OCI-LY3 (cell line): ENCODE data around the gene MGRN1.

ENCODE experiments used
- H2AFZ ChIP-seq: fragments of 200-600, 300-600 bp; shearing (Covaris generic); 2 replicates; pipeline ENCODE4 v1.6.0; 2014; ENCODE audit warnings: antibody characterized with exemption, low read depth, low read length
- H3K27ac ChIP-seq: fragments of 200-600, 300-600 bp; sonication (generic); 2 replicates; pipeline ENCODE4 v1.5.1; 2014; ENCODE audit warnings: mild to moderate bottlenecking, low read length, moderate library complexity, mixed read lengths
- H3K27me3 ChIP-seq: fragments of 200-600, 300-600 bp; sonication (generic); 2 replicates; pipeline ENCODE4 v1.6.1; 2014; ENCODE audit warnings: low read depth, low read length, mixed read lengths
- H3K36me3 ChIP-seq: fragments of 200-600, 300-600 bp; sonication (generic); replicated peaks from 2 replicates; pipeline ENCODE3; 2014; ENCODE audit warnings: low read depth, low read length, mixed read lengths
- H3K4me1 ChIP-seq: fragments of 300-600, 200-600 bp; sonication (generic); 2 replicates; pipeline ENCODE4 v1.6.1; 2014; ENCODE audit warnings: low read length, mixed read lengths
- H3K4me2 ChIP-seq: fragments of 200-600, 300-600 bp; sonication (generic); 2 replicates; pipeline ENCODE4 v1.6.1; 2014; ENCODE audit warnings: low read length, mixed read lengths
- H3K4me3 ChIP-seq: fragments of 300-600, 200-600 bp; sonication (generic); 2 replicates; pipeline ENCODE4 v1.5.1; 2014; ENCODE audit warnings: antibody characterized with exemption, mild to moderate bottlenecking, low read length, moderate library complexity
- H3K79me2 ChIP-seq: fragments of 300-600, 200-600 bp; shearing (Covaris generic); 2 replicates; pipeline ENCODE4 v1.6.1; 2014; ENCODE audit warnings: mild to moderate bottlenecking, low read length, mixed read lengths
- H3K9ac ChIP-seq: fragments of 300-600, 200-600 bp; shearing (Covaris generic); 2 replicates; pipeline ENCODE4 v1.6.0; 2014; ENCODE audit warnings: mild to moderate bottlenecking, low read length, moderate library complexity
- H3K9me3 ChIP-seq: fragments of 200-600, 300-600 bp; shearing (Covaris generic); 2 replicates; pipeline ENCODE4 v1.6.1; 2014; ENCODE audit warnings: low read length, mixed read lengths; ENCODE audit not compliant: insufficient read depth
- H4K20me1 ChIP-seq: fragments of 200-600, 300-600 bp; sonication (generic); 2 replicates; pipeline ENCODE4 v1.6.1; 2016; ENCODE audit warnings: low read length, mixed read lengths; ENCODE audit not compliant: insufficient read depth
- EZH2phosphoT487 ChIP-seq: fragments of 200-600 bp; shearing (Covaris generic); IDR thresholded peaks from 2 replicates; pipeline ENCODE4 v1.6.1; 2018; ENCODE audit warnings: antibody characterized with exemption, mixed run types, low read depth
- TF ChIP-seq, protein P1 (sequence below): fragments of 200-600, 300-600 bp; sonication (generic); IDR thresholded peaks from 2 replicates; pipeline ENCODE4 v1.5.1; 2014; ENCODE audit warnings: antibody characterized with exemption, low read length, low read depth

MGRN1 gene

DNA sequence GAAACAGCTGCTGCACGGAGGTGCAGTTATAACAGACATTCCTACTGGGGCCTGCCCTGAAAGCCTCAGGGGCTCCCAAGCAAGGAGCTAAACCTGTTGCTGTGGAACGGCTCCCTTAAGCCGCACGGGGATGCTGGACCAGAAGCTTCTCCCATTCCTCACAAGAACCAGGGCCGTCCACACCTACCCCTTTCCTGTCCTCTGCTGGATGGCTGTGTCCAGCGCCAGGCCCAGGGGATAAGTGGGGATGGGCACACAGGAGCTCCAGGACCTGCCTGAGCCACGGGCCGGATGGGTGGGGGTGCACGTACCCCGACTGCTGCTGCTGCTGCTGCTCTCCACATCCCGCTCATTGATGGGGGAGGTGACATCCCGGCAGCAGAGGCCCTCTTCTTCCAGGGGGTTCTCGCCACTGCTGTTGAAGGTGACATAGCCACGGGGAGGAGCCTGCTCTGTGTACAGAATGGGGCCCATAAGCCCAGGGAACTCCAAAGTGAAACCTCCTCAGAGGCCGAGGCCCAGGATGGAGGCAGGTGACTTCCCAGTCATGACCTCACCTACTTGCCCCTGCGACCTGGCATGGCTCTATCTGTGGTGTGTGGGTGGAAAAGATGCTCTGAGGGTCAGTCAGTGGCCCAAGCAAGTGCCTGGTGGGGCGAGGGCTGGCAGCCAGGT is 77.3 kb downstream of the MGRN1 start:
- Histone ChIP-seq H4K20me1 (no peaks in the 10 kb centered on the region), H3K79me2 (no peaks in the 10 kb centered on the region), H3K27ac (no peak overlapping the region), H3K4me2 (no peak overlapping the region), H3K9me3 (no peaks in the 10 kb centered on the region), H3K4me1 (no peaks in the 10 kb centered on the region), H3K4me3 (no peak overlapping the region), H3K27me3 (no peaks in the 10 kb centered on the region), H2AFZ (no peak overlapping the region), H3K9ac (no peak overlapping the region), H3K36me3 (peaks cover 13% of the 10 kb centered on the region)
- TF ChIP-seq EZH2phosphoT487, result no peak
- TF ChIP-seq, protein P1, sequence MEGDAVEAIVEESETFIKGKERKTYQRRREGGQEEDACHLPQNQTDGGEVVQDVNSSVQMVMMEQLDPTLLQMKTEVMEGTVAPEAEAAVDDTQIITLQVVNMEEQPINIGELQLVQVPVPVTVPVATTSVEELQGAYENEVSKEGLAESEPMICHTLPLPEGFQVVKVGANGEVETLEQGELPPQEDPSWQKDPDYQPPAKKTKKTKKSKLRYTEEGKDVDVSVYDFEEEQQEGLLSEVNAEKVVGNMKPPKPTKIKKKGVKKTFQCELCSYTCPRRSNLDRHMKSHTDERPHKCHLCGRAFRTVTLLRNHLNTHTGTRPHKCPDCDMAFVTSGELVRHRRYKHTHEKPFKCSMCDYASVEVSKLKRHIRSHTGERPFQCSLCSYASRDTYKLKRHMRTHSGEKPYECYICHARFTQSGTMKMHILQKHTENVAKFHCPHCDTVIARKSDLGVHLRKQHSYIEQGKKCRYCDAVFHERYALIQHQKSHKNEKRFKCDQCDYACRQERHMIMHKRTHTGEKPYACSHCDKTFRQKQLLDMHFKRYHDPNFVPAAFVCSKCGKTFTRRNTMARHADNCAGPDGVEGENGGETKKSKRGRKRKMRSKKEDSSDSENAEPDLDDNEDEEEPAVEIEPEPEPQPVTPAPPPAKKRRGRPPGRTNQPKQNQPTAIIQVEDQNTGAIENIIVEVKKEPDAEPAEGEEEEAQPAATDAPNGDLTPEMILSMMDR, result no peak

DNA sequence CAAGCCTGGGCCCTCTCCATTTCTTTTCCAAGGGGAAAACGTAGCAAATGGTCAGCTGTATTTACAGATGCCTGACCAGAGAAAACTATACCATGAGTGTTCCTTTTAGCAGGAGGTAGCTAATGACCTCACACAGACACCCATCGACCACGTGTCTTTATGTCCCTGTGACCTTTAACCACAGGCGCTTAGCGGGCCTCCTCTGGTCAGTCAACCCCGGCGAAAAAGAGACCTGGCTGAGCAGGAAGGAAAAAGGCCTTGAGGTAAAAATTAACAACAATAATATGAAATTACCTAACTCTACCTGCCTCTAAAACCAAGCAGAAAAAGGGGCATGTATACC is 77.8 kb downstream of the MGRN1 start:
- Histone ChIP-seq H3K4me1 (no peaks in the 10 kb centered on the region), H3K79me2 (no peaks in the 10 kb centered on the region), H3K4me3 (no peak overlapping the region), H3K36me3 (peaks cover 12% of the 10 kb centered on the region), H3K27ac (no peak overlapping the region), H3K9ac (no peak overlapping the region), H2AFZ (no peak overlapping the region), H3K9me3 (no peaks in the 10 kb centered on the region), H4K20me1 (no peaks in the 10 kb centered on the region), H3K4me2 (no peak overlapping the region), H3K27me3 (no peaks in the 10 kb centered on the region)
- TF ChIP-seq EZH2phosphoT487, result no peak
- TF ChIP-seq, protein P1, result no peak

DNA sequence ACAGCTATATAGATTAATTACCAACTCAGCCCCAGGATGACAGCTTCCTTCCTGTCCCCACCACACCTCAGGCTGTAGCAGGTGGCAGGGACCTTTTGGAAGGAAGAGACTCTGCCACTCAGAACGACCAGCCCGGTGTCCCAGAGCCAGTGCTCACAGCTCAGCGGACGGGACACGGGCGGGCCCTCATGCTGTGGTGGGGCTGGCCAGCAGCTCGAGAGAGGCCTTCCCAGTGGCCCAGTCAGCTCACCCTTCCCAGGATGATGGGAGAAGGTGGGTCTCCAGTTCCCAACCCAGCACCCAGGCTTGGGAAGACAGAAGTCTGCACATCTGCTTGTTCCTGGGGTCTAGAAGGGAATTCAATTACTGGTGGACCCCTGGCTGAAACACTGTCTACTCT is 79.3 kb downstream of the MGRN1 start:
- H3K9me3 ChIP-seq, result no peaks in the 10 kb centered on the region
- H3K79me2 ChIP-seq, result no peaks in the 10 kb centered on the region
- H3K4me2 ChIP-seq, result no peak overlapping the region
- H2AFZ ChIP-seq, result no peak overlapping the region
- H3K9ac ChIP-seq, result no peak overlapping the region
- TF ChIP-seq, protein P1, result no peak
- TF ChIP-seq EZH2phosphoT487, result no peak
- H3K4me3 ChIP-seq, result no peak overlapping the region
- no peaks in the 10 kb centered on the region for H3K4me1 ChIP-seq
- H3K36me3 ChIP-seq, result peaks cover 12% of the 10 kb centered on the region
- no peak overlapping the region for H3K27ac ChIP-seq
- H4K20me1 ChIP-seq, result no peaks in the 10 kb centered on the region
- no peaks in the 10 kb centered on the region for H3K27me3 ChIP-seq

DNA sequence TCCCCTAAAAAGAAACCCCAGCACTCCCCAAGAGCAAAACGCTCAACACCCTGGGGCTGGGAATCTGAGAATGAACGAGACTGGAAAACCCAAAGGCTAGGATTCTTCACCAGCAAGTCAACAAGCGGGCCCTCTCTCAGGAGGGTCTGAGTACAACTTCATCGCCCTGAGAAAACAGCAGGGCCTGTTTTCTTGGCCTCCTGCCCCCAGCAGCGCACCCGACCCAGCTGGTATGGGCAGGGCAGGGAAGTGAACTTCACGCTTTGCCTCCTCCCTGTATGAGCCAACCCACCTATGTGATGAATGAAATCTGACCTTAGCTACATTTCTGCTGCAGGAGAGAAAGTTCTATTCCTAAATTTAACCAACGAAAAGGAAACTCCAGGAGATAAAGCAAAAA is 79.9 kb downstream of the MGRN1 start:
- Histone ChIP-seq H3K9ac (no peak overlapping the region), H3K36me3 (peaks cover 7% of the 10 kb centered on the region), H3K27ac (no peak overlapping the region), H3K4me1 (no peaks in the 10 kb centered on the region), H3K9me3 (no peaks in the 10 kb centered on the region), H3K79me2 (no peaks in the 10 kb centered on the region), H3K4me2 (no peak overlapping the region), H2AFZ (no peak overlapping the region), H3K4me3 (no peak overlapping the region), H3K27me3 (no peaks in the 10 kb centered on the region), H4K20me1 (no peaks in the 10 kb centered on the region)
- TF ChIP-seq, protein P1, result no peak
- TF ChIP-seq EZH2phosphoT487, result no peak
